Uterus (tissue), 4 donors: Measurements from ENCODE around the gene EOMES. TPM values are rescaled to one million over a fixed set of nuclear protein-coding genes. Genes with fewer than 3 reads are reported as not detected.
A peak's percentile ranks its signal among the peaks of the same experiment; 100 is the strongest.

Experiments
- DNase-seq, 2 donors: peaks; one replicate each; pipeline ENCODE4 v3.0.0-alpha.2; 2019 to 2020
- H3K27ac ChIP-seq, 2 donors: fragments of 200-600 bp; sonication (generic); 1 replicate in 1 of 2; 2 replicates in 1 of 2; pipeline ENCODE4 v1.5.1; 2016 to 2018
- H3K27me3 ChIP-seq, 2 donors: fragments of 200-600 bp; sonication (generic); one replicate each; pipeline ENCODE4 v1.5.1; 2018 to 2019; ENCODE audit warnings: control low read depth in 1 of 2
- H3K36me3 ChIP-seq, 2 donors: fragments of 200-600 bp; sonication (generic); one replicate each; pipeline ENCODE4 v1.5.1; 2019; ENCODE audit warnings: control low read depth in 1 of 2
- H3K4me1 ChIP-seq, 2 donors: fragments of 200-600 bp; sonication (generic); one replicate each; pipeline ENCODE4 v1.5.1; 2018 to 2019; ENCODE audit warnings: control low read depth in 1 of 2
- H3K4me3 ChIP-seq, 2 donors: fragments of 200-600 bp; sonication (generic); 1 replicate in 1 of 2; 2 replicates in 1 of 2; pipeline ENCODE4 v1.5.1; 2018 to 2019; ENCODE audit warnings: mild to moderate bottlenecking in 1 of 2
- H3K9me3 ChIP-seq, 2 donors: fragments of 200-600 bp; sonication (generic); one replicate each; pipeline ENCODE4 v1.5.1; 2019; ENCODE audit warnings: control low read depth in 1 of 2
- POLR2A ChIP-seq, 2 donors: fragments of 450-650 bp; IDR thresholded peaks; one replicate each; pipeline ENCODE4 v1.6.1; 2016; ENCODE audit warnings: antibody characterized with exemption in 2 of 2, mild to moderate bottlenecking in 1 of 2, moderate library complexity in 1 of 2
- intact Hi-C: fragments of 100-400 bp; cut with DNase I; formaldehyde crosslinking; loops from one replicate; pipeline ENCODE4 v1.15.1; 2023; ENCODE audit warnings: low total_unique reads
- total RNA-seq, 4 donors: library from RNA; depleted of rRNA in 3 of 4; stranded (reverse); fragments of >200 nt in 3 of 4; gene quantifications; one replicate each; pipeline versions ENCODE4 v1.1.0 to v1.2.4, GENCODE V29; 2014 to 2023
- TF ChIP-seq, protein P1 (sequence below), 4 experiments: fragments of 200-600 bp in 2 of 4; fragments of 450-650 bp in 2 of 4; sonication (generic) in 2 of 4; IDR thresholded peaks; one replicate each; pipeline ENCODE4 v1.5.1; 2016 to 2019; ENCODE audit warnings: antibody characterized with exemption in 4 of 4, mild to moderate bottlenecking in 2 of 4, moderate library complexity in 1 of 4
- donor health status: DM: yes; HTN: yes; CAD: no.

Gene EOMES
- total RNA-seq, 4 donors from 2014 or later = 0.62 to 0.82 TPM; not detected in 2

- H3K27me3 ChIP-seq = peaks cover 0 to 39% of the 10 kb centered on the region in 2 donors
- peak overlapping the region in 1 of 2 donors; percentile 22 for H3K4me3 ChIP-seq
- no peaks in the 10 kb centered on the region for H3K36me3 ChIP-seq
- no peak overlapping the region for H3K27ac ChIP-seq
- no peak for DNase-seq
- TF ChIP-seq, protein P1, sequence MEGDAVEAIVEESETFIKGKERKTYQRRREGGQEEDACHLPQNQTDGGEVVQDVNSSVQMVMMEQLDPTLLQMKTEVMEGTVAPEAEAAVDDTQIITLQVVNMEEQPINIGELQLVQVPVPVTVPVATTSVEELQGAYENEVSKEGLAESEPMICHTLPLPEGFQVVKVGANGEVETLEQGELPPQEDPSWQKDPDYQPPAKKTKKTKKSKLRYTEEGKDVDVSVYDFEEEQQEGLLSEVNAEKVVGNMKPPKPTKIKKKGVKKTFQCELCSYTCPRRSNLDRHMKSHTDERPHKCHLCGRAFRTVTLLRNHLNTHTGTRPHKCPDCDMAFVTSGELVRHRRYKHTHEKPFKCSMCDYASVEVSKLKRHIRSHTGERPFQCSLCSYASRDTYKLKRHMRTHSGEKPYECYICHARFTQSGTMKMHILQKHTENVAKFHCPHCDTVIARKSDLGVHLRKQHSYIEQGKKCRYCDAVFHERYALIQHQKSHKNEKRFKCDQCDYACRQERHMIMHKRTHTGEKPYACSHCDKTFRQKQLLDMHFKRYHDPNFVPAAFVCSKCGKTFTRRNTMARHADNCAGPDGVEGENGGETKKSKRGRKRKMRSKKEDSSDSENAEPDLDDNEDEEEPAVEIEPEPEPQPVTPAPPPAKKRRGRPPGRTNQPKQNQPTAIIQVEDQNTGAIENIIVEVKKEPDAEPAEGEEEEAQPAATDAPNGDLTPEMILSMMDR (IDR thresholded peaks at IDR 0.05) = no peak
- TF ChIP-seq POLR2A (IDR thresholded peaks at IDR 0.05) = no peak
- H3K4me1 ChIP-seq = peaks cover 0 to 17% of the 10 kb centered on the region in 2 donors
- no peaks in the 10 kb centered on the region for H3K9me3 ChIP-seq
- intact Hi-C loops = no loop called here
Observed at GRCh38 chr3:27720899-27721716, 1.0 kb downstream of the EOMES start.

DNA sequence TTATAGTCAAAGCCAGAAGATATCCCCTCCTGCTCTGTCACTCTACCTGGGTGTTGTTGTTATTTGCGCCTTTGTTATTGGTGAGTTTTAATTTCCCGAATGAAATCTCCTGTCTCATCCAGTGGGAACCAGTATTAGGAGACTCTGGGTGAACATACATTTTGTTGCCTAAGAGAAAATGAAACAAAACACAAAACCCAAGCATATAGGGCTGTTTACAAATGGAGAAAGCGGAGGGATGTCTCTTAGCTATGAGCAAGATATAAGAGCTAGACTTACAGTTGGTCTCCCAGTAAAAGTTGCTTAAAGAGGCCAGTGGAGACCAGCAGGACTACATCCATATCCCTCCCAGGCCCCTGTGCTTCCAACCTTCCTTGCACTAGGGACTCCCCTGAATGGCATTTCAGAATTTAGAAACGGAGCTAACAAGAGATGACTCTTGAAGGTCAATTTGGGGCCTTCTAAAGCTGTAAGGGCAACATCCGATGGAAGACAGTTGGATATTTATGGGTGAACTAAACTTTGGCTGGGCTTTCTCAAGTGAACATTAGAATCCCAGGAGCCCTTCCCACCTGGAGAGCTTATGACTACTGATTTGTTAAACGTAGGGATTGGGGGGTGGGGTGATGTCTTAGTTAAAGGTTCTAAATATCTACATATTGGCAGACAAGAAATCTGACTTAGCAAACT lies 2.7 kb downstream of the EOMES start:
- H3K27ac ChIP-seq = no peak overlapping the region
- no peaks in the 10 kb centered on the region for H3K36me3 ChIP-seq
- peaks cover 0 to 17% of the 10 kb centered on the region in 2 donors for H3K4me1 ChIP-seq
- intact Hi-C loops = no loop called here
- TF ChIP-seq, protein P1 (IDR thresholded peaks at IDR 0.05) = no peak
- no peak for TF ChIP-seq POLR2A (IDR thresholded peaks at IDR 0.05)
- no peaks in the 10 kb centered on the region for H3K9me3 ChIP-seq
- no peak overlapping the region for H3K4me3 ChIP-seq
- DNase-seq = no peak
- peaks cover 4 to 36% of the 10 kb centered on the region in 2 donors for H3K27me3 ChIP-seq

DNA sequence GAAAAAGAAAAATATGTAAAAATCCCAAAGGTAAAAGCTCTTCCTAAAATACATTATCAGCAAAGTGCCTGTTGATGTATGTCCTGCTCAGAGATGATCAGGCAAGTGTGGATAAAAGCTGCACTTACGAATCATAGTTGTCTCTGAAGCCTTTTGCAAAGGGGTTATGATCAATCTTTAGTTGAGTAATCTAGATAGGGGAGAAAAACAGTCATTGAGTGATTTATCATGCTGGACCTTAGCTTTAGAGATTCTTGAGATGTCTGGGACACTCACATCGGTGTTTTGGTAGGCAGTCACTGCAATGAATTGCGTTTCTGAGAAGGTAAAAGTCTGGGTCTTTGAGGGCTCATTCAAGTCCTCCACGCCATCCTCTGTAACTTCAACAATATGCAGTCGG lies 3.7 kb downstream of the EOMES start:
- Histone ChIP-seq H3K4me1 (peaks cover 0 to 17% of the 10 kb centered on the region in 2 donors), H3K9me3 (no peaks in the 10 kb centered on the region), H3K4me3 (no peak overlapping the region), H3K27ac (no peak overlapping the region), H3K36me3 (no peaks in the 10 kb centered on the region), H3K27me3 (peaks cover 4 to 29% of the 10 kb centered on the region in 2 donors)
- DNase-seq = no peak
- TF ChIP-seq, protein P1 (IDR thresholded peaks at IDR 0.05) = no peak
- no peak for TF ChIP-seq POLR2A (IDR thresholded peaks at IDR 0.05)
- intact Hi-C loops = no loop called here

DNA sequence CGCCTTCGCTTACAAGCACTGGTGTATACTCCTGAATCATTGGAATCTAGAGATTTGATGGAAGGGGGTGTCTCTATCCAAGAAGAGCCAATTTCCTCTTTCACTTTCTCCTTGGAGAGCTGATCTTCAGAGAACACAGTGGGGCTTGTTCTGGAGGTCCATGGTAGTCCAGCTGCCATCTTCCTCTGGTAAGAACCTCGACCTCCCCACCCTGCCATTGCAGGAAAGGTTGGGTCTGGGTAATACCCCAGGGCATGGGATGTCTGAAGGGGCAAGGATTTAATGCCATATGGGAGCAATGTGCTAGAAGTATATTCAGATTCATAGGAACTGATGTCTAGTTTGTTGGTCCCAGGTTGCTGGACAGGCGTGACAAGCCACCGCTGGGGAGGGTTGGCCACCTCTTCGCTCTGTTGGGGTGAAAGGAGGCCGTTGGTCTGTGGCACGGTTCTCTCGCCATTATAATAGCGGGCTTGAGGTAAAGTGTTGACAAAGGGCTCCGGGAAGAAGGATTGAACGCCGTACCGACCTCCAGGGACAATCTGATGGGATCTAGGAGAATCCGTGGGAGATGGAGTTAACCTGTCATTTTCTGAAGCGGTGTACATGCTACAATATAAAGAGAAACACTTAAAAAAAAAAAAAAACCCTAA lies 4.8 kb downstream of the EOMES start:
- Histone ChIP-seq H3K4me3 (no peak overlapping the region), H3K36me3 (no peaks in the 10 kb centered on the region), H3K27ac (no peak overlapping the region), H3K9me3 (no peaks in the 10 kb centered on the region), H3K4me1 (peaks cover 0 to 16% of the 10 kb centered on the region in 2 donors), H3K27me3 (peaks cover 4 to 23% of the 10 kb centered on the region in 2 donors)
- DNase-seq = no peak
- intact Hi-C loops = no loop called here
- no peak for TF ChIP-seq POLR2A (IDR thresholded peaks at IDR 0.05)
- TF ChIP-seq, protein P1 (IDR thresholded peaks at IDR 0.05) = no peak
